Amygdala (tissue), 56 donors: ENCODE results near the gene OSBPL3.

Experiments used
- DNase-seq, 56 donors: peaks; one replicate each; lab custom pipeline; 2025; lab: John Stamatoyannopoulos, UW

Gene OSBPL3

GRCh38 chr7:24835643-24836042, 144.3 kb downstream of the OSBPL3 start:
- no peak for DNase-seq

GRCh38 chr7:24834128-24834798, 145.7 kb downstream of the OSBPL3 start:
- DNase-seq: peak in 8 of 56 donors; percentile 6 to 50 (median 24)

- no peak for DNase-seq
Measured at GRCh38 chr7:24833549-24833948, 146.4 kb downstream of the OSBPL3 start.

- DNase-seq: no peak
Measured at GRCh38 chr7:24831240-24831639, 148.7 kb downstream of the OSBPL3 start.

- DNase-seq: no peak
Measured at GRCh38 chr7:24830440-24831050, 149.4 kb downstream of the OSBPL3 start.

- DNase-seq: no peak
Measured at GRCh38 chr7:24829787-24830186, 150.2 kb downstream of the OSBPL3 start.

- peak in 4 of 56 donors; percentile 23 to 37 (median 30) for DNase-seq
Measured at GRCh38 chr7:24828891-24829661, 150.9 kb downstream of the OSBPL3 start.

- no peak for DNase-seq
Measured at GRCh38 chr7:24827589-24827988, 152.4 kb downstream of the OSBPL3 start.

GRCh38 chr7:24827027-24827426, 153.0 kb downstream of the OSBPL3 start:
- no peak for DNase-seq

GRCh38 chr7:24826662-24827020, 153.3 kb downstream of the OSBPL3 start:
- DNase-seq: no peak

- no peak for DNase-seq
Measured at GRCh38 chr7:24825931-24826661, 153.9 kb downstream of the OSBPL3 start.

GRCh38 chr7:24825381-24825794, 154.6 kb downstream of the OSBPL3 start:
- no peak for DNase-seq

- no peak for DNase-seq
Measured at GRCh38 chr7:24824896-24825295, 155.1 kb downstream of the OSBPL3 start.

GRCh38 chr7:24824400-24824799, 155.6 kb downstream of the OSBPL3 start:
- no peak for DNase-seq

GRCh38 chr7:24821754-24822054, 158.3 kb downstream of the OSBPL3 start:
- DNase-seq: no peak

GRCh38 chr7:24821045-24821753, 158.8 kb downstream of the OSBPL3 start:
- DNase-seq: peak in 2 of 56 donors; percentile 15 to 16

GRCh38 chr7:24820730-24821044, 159.3 kb downstream of the OSBPL3 start:
- no peak for DNase-seq

GRCh38 chr7:24819916-24820689, 159.9 kb downstream of the OSBPL3 start:
- DNase-seq: peak in 54 of 56 donors; percentile 12 to 85 (median 55)

- no peak for DNase-seq
Measured at GRCh38 chr7:24817339-24817738, 162.6 kb downstream of the OSBPL3 start.

GRCh38 chr7:24816868-24817267, 163.1 kb downstream of the OSBPL3 start:
- DNase-seq: no peak
